Activated CD8-positive, alpha-beta memory T cell treated with anti-CD3 and anti-CD28 coated beads for 4 hours (primary cell): ENCODE measurements around the gene LPA.
"Not testable (repeated sequence)": the region's sequence is repeated elsewhere in the genome, so short reads cannot be mapped to it uniquely, and the experiment has no call there.

Experiments
- DNase-seq, 2 donors: peaks; one replicate each; pipeline ENCODE4 v3.0.0-alpha.2; 2020; ENCODE audit warnings: low read depth in 2 of 2

LPA gene, protein sequence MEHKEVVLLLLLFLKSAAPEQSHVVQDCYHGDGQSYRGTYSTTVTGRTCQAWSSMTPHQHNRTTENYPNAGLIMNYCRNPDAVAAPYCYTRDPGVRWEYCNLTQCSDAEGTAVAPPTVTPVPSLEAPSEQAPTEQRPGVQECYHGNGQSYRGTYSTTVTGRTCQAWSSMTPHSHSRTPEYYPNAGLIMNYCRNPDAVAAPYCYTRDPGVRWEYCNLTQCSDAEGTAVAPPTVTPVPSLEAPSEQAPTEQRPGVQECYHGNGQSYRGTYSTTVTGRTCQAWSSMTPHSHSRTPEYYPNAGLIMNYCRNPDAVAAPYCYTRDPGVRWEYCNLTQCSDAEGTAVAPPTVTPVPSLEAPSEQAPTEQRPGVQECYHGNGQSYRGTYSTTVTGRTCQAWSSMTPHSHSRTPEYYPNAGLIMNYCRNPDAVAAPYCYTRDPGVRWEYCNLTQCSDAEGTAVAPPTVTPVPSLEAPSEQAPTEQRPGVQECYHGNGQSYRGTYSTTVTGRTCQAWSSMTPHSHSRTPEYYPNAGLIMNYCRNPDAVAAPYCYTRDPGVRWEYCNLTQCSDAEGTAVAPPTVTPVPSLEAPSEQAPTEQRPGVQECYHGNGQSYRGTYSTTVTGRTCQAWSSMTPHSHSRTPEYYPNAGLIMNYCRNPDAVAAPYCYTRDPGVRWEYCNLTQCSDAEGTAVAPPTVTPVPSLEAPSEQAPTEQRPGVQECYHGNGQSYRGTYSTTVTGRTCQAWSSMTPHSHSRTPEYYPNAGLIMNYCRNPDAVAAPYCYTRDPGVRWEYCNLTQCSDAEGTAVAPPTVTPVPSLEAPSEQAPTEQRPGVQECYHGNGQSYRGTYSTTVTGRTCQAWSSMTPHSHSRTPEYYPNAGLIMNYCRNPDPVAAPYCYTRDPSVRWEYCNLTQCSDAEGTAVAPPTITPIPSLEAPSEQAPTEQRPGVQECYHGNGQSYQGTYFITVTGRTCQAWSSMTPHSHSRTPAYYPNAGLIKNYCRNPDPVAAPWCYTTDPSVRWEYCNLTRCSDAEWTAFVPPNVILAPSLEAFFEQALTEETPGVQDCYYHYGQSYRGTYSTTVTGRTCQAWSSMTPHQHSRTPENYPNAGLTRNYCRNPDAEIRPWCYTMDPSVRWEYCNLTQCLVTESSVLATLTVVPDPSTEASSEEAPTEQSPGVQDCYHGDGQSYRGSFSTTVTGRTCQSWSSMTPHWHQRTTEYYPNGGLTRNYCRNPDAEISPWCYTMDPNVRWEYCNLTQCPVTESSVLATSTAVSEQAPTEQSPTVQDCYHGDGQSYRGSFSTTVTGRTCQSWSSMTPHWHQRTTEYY (N-terminal part only)

DNA sequence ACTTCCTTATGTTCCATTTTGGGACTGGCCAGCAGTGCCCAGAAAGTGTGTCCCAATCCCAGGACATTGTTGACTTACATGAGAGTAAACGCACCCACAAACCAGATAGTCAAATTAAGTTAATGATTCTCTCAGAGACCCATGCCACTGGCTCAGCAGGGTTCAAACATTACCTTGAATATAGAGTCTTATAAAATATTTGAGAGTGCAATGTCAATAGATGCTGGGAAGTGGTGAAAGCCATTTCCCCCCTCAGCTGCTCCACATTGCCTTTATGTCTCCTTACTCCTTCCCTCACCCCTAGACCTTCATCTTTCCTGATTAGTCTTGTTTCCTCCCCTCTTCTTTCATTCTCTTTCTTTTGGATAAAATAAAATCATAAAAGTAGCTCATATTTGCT lies at the start of gene LPA:
LPA (minus strand) TSS at position 78 of the 400 bp plus-strand sequence; CDS start at position 17, 61 bp downstream.
- DNase-seq: not testable (repeated sequence)

- DNase-seq: not testable (repeated sequence)
These were observed 44.9 kb upstream of the LPA start for GRCh38 chr6:160708993-160709392.

- DNase-seq: not testable (repeated sequence)
These were observed 40.6 kb upstream of the LPA start for GRCh38 chr6:160704688-160705087.

DNA sequence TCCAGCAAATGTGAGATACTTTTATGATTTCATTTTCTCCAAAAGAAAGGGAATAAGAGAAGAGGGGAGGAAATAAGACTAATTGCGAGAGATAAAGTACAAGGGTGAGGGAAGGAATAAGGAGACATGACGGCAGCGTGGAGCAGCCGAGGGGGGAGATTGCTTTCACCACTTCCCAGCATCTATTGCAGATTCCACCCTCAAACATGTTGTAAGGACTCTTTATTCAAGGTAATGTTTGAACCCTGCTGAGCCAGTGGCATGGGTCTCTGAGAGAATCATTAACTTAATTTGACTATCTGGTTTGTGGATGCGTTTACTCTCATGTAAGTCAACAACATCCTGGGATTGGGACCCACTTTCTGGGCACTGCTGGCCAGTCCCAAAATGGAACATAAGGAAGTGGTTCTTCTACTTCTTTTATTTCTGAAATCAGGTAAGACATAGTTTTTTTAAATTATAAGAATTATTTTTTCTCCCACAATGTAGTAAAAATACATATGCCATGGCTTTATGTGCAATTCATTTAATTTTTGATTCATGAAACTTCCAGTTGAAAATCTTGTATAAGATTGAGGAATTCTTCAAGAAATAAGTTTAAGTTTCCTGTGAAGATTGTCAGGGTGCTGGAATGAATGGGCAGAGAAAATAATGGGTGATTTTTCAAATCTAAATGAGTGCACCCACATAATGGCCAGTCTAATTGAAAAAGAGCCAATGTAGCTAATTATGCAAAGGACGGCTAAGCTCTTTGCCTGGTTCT lies 38.0 kb upstream of the LPA start, which contains the start of gene PLG:
PLG (plus strand) TSS at position 327 of the 763 bp plus-strand sequence; CDS start at position 388, 61 bp downstream.
- DNase-seq: not testable (repeated sequence)

- DNase-seq: no peak
These were observed 33.8 kb upstream of the LPA start for GRCh38 chr6:160697826-160698225.

- DNase-seq: not testable (repeated sequence)
These were observed 32.8 kb upstream of the LPA start for GRCh38 chr6:160696884-160697283.

DNA sequence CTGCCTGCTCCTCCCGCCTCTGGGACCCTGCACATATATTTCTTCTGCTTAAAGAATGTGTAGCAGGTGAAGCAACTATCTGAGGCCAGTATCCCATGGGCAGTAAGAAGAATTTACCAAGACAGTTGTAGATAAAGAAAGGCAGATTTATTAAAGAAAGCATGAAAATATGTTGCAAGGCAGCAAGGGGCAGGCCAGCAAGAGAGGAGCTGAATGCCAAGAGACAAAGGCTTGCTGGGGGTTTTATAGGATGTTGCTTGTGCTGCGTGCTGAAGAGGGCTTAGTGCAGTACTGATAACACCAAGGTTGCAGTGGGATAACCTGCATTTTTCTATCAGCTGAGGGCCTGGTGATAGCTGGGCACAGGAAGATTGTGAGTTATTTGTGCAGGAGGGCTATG lies 31.5 kb upstream of the LPA start:
- not testable (repeated sequence) for DNase-seq

GRCh38 chr6:160695025-160695424 lies 30.9 kb upstream of the LPA start:
- not testable (repeated sequence) for DNase-seq

DNA sequence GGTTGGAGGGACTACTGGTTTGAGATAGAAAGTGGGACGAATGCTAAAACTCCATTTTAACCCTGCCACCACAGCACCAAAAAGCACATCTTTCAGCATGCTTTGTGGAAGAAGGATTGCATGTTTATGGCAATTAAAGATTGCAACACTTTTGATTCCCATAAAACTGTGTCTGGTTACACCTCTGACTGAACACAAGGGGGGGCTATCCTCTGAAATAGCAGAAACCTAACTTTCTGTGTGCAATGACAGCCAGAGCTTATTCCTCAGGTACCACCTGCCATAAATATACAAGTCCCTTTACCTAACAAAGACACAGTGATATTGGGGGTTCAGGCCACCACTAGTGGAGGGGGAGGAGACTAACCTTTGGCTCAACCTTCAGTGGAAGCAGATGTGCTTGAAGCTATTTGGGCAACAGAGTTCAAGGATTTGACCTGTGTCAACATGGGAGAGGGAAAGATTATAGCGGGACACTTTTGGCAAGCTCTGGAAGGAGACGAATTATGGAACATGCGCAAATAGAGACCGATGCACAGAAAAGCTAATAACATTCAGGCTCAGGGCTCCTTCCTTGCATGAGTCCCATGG lies 28.4 kb upstream of the LPA start:
- no peak for DNase-seq

- DNase-seq: no peak
These were observed 27.5 kb upstream of the LPA start for GRCh38 chr6:160691617-160692016.

DNA sequence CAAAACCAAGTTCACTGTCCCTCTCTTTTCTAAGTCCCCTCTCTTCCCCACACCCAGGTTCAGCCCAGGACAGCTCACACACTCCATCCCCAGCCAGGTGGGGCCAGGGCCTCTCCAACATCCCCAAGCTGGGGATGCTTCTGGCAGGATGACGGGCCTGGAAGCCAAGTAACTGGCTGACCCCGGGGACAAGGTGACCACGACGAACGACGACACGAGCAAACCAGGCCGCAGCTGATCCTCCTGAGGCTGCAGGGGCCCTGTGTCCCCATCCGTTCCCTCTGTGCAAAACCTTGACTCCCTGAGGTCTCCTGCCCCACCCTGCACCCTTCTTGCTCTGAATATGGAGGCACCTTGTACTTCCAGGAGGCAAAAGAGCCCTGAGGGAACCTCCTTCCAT lies 26.4 kb upstream of the LPA start:
- DNase-seq: no peak

DNA sequence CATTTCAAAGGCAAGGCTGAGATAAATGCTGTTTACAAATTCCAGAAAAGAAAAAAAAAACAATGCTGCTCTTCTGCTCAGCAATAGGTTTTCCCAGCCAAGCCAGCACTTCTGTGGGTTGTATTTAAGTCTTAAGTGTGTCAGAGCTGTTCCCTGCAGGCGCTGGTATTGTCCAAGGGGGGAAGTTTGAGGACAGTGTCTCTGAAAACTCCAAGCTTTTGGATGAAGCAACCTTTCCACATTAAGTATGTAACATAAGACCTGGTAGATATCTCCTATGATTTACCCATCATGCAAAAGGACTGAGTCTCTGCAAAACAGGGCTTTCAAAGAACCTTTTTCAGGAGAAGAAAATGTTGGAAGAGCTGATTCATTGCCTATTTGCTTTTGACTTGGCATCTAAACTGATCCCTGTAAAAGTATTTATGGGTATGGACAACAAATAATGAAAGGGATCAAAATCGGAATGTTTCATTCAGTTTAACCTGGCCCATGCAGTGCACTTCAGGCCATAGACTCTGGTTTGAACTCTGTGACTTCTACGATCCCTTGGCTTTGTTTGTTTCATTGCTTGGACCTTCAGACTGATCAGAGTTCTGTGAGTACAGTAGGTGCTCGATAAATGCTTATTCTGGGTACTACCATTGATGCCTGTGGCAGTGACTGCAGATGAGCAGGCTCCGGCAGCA lies 21.8 kb upstream of the LPA start:
- no peak for DNase-seq

DNA sequence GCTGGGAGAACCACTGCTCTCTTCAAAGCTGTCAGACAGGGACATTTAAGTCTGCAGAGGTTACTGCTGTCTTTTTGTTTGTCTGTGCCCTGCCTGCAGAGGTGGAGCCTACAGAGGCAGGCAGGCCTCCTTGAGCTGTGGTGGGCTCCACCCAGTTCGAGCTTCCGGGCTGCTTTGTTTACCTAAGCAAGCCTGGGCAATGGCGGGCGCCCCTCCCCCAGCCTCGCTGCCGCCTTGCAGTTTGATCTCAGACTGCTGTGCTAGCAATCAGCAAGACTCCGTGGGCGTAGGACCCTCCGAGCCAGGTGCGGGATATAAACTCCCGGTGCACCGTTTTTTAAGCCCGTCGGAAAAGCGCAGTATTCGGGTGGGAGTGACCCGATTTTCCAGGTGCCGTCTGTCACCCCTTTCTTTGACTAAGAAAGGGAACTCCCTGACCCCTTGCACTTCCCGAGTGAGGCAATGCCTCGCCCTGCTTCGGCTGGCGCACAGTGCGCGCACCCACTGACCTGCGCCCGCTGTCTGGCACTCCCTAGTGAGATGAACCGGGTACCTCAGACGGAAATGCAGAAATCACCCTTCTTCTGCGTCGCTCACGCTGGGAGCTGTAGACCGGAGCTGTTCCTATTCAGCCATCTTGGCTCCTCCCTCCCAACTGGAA lies 21.2 kb upstream of the LPA start:
- not testable (repeated sequence) for DNase-seq

GRCh38 chr6:160679402-160679769 lies 15.3 kb upstream of the LPA start:
- DNase-seq: no peak

DNA sequence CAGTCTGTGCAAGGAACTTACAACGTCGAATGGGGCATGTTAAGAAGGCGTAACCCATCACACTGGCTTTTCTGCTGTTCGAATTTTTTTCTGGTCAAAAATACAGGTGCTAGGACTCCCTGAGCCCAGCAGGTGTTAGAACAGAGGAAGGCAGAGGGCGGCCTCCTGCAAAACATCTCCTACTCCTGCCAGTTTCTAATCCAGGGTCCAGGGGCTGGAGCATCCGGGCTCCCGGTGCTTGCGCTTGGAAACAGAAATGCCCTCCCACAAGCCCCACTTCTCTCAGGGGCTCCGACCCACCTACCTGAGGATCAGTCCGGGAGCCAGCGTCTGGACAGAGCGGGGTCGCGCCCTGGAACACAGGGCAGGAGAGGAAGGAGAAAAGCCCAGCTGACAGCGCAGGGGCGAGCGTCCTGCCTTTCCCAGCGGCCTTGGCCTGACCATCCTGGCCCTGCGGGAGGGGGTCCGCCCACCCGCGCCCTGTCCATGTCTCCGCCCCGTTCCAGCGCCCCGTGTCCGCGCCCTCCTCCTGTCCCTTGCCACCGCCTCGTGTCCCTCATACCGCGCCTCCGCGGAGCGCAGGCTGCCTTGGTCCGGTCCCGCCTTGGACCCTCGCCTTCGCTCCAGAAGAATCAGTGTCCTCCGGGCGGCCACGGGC lies 14.8 kb upstream of the LPA start:
- no peak for DNase-seq

- no peak for DNase-seq
These were observed 14.2 kb upstream of the LPA start for GRCh38 chr6:160678230-160678629.

GRCh38 chr6:160676418-160676817 lies 12.3 kb upstream of the LPA start:
- not testable (repeated sequence) for DNase-seq

- no peak for DNase-seq
These were observed 4.5 kb upstream of the LPA start for GRCh38 chr6:160668589-160668988.
